Stimulated activated naive CD8-positive, alpha-beta T cell treated with anti-CD3 and anti-CD28 coated beads, Interleukin-15, amount 100 ng/mL, for 72 hours (primary cell): ENCODE data around the gene LCLAT1.

Experiments used
- ATAC-seq: fragments of 150-1000 bp; cut with Tn5 transposase; 2 replicates; pipeline ENCODE4 v1.10.0; 2021; ENCODE audit warnings: mild to moderate bottlenecking, moderate library complexity
- DNase-seq, 2 donors: peaks; one replicate each; pipeline ENCODE4 v3.0.0; 2021 to 2022
- H3K27ac Mint-ChIP-seq, 2 donors: one replicate each; pipeline ENCODE4 v1.8.0; 2022; ENCODE audit warnings: mild to moderate bottlenecking in 2 of 2, mixed read lengths in 2 of 2, moderate library complexity in 2 of 2
- H3K27me3 Mint-ChIP-seq: one replicate; pipeline ENCODE4 v1.8.0; 2022; ENCODE audit warnings: mixed read lengths
- H3K4me1 Mint-ChIP-seq: one replicate; pipeline ENCODE4 v1.8.0; 2022; ENCODE audit warnings: mild to moderate bottlenecking, mixed read lengths
- H3K4me3 Mint-ChIP-seq, 2 donors: one replicate each; pipeline ENCODE4 v1.8.0; 2022; ENCODE audit warnings: mild to moderate bottlenecking in 2 of 2, mixed read lengths in 2 of 2, moderate library complexity in 1 of 2
- H3K9me3 Mint-ChIP-seq, 2 donors: one replicate each; pipeline ENCODE4 v1.8.0; 2022; ENCODE audit warnings: mixed read lengths in 2 of 2

LCLAT1 gene

GRCh38 chr2:30447149-30448045 lies at the start of gene LCLAT1:
Gene LCLAT1, plus strand, starts transcription at chr2:30447246. Its CDS starts 78,345 bp downstream, at chr2:30525591.
- H3K4me1 Mint-ChIP-seq = peaks cover 69% of the 10 kb centered on the region
- H3K4me3 Mint-ChIP-seq = peak within 1 kb of the TSS; percentile 95 to 97
- DNase-seq = peak; percentile 82 to 89

GRCh38 chr2:30398084-30398873 lies 48.8 kb upstream of the LCLAT1 start:
- ATAC-seq (no peak), DNase-seq (no peak)
- Mint-ChIP-seq H3K4me3 (no peak overlapping the region), H3K4me1 (peaks cover 7% of the 10 kb centered on the region), H3K27ac (no peak overlapping the region), H3K27me3 (no peaks in the 10 kb centered on the region), H3K9me3 (peaks cover 0 to 4% of the 10 kb centered on the region in 2 donors)

More at GRCh38 chr2:30447149-30448045, at the start of gene LCLAT1:
- Mint-ChIP-seq H3K27ac (peak within 1 kb of the TSS; percentile 99), H3K9me3 (no peaks in the 10 kb centered on the region), H3K27me3 (no peaks in the 10 kb centered on the region)
- ATAC-seq = peak; percentile 90

- Mint-ChIP-seq H3K4me1 (peaks cover 10% of the 10 kb centered on the region), H3K4me3 (no peak overlapping the region), H3K27ac (no peak overlapping the region), H3K9me3 (peaks cover 0 to 4% of the 10 kb centered on the region in 2 donors), H3K27me3 (no peaks in the 10 kb centered on the region)
- no peak for ATAC-seq
- DNase-seq = no peak
Observed at GRCh38 chr2:30400151-30400954, 46.7 kb upstream of the LCLAT1 start.

GRCh38 chr2:30402441-30403182 lies 44.4 kb upstream of the LCLAT1 start:
- DNase-seq (no peak), ATAC-seq (no peak)
- Mint-ChIP-seq H3K9me3 (peaks cover 0 to 4% of the 10 kb centered on the region in 2 donors), H3K27ac (no peak overlapping the region), H3K4me1 (peaks cover 16% of the 10 kb centered on the region), H3K4me3 (no peak overlapping the region), H3K27me3 (no peaks in the 10 kb centered on the region)

GRCh38 chr2:30403592-30404312 lies 43.3 kb upstream of the LCLAT1 start:
- Mint-ChIP-seq H3K27ac (no peak overlapping the region), H3K9me3 (no peaks in the 10 kb centered on the region), H3K4me1 (peaks cover 27% of the 10 kb centered on the region), H3K27me3 (no peaks in the 10 kb centered on the region), H3K4me3 (no peak overlapping the region)
- DNase-seq (no peak), ATAC-seq (no peak)

GRCh38 chr2:30404319-30405259 lies 42.5 kb upstream of the LCLAT1 start:
- ATAC-seq (no peak), DNase-seq (no peak)
- H3K9me3 Mint-ChIP-seq = no peaks in the 10 kb centered on the region
- no peak overlapping the region for H3K27ac Mint-ChIP-seq
- no peaks in the 10 kb centered on the region for H3K27me3 Mint-ChIP-seq
- H3K4me1 Mint-ChIP-seq = peaks cover 35% of the 10 kb centered on the region
- no peak overlapping the region for H3K4me3 Mint-ChIP-seq

- H3K27ac Mint-ChIP-seq = no peak overlapping the region
- peaks cover 42% of the 10 kb centered on the region for H3K4me1 Mint-ChIP-seq
- H3K4me3 Mint-ChIP-seq = no peak overlapping the region
- no peak for DNase-seq
- H3K9me3 Mint-ChIP-seq = no peaks in the 10 kb centered on the region
- H3K27me3 Mint-ChIP-seq = no peaks in the 10 kb centered on the region
- no peak for ATAC-seq
Observed at GRCh38 chr2:30405260-30405605, 41.8 kb upstream of the LCLAT1 start.

GRCh38 chr2:30406853-30407252 lies 40.2 kb upstream of the LCLAT1 start:
- Mint-ChIP-seq H3K4me1 (peaks cover 48% of the 10 kb centered on the region), H3K4me3 (no peak overlapping the region), H3K9me3 (no peaks in the 10 kb centered on the region), H3K27ac (no peak overlapping the region), H3K27me3 (no peaks in the 10 kb centered on the region)
- DNase-seq = no peak
- ATAC-seq = no peak

GRCh38 chr2:30408961-30409387 lies 38.1 kb upstream of the LCLAT1 start:
- Mint-ChIP-seq H3K27ac (peak overlapping the region in 1 of 2 donors; percentile 90), H3K4me1 (peaks cover 41% of the 10 kb centered on the region), H3K4me3 (no peak overlapping the region), H3K9me3 (no peaks in the 10 kb centered on the region), H3K27me3 (no peaks in the 10 kb centered on the region)
- no peak for ATAC-seq
- DNase-seq = no peak

GRCh38 chr2:30410217-30410616 lies 36.8 kb upstream of the LCLAT1 start:
- H3K27ac Mint-ChIP-seq = peak overlapping the region in 1 of 2 donors; percentile 60
- no peak for DNase-seq
- no peaks in the 10 kb centered on the region for H3K9me3 Mint-ChIP-seq
- peaks cover 40% of the 10 kb centered on the region for H3K4me1 Mint-ChIP-seq
- peak overlapping the region in 1 of 2 donors; percentile 0 for H3K4me3 Mint-ChIP-seq
- no peaks in the 10 kb centered on the region for H3K27me3 Mint-ChIP-seq
- peak; percentile 73 for ATAC-seq

GRCh38 chr2:30412047-30412683 lies 34.9 kb upstream of the LCLAT1 start:
- no peaks in the 10 kb centered on the region for H3K9me3 Mint-ChIP-seq
- ATAC-seq = no peak
- peaks cover 32% of the 10 kb centered on the region for H3K4me1 Mint-ChIP-seq
- no peak for DNase-seq
- no peak overlapping the region for H3K27ac Mint-ChIP-seq
- H3K27me3 Mint-ChIP-seq = no peaks in the 10 kb centered on the region
- H3K4me3 Mint-ChIP-seq = no peak overlapping the region

- ATAC-seq = peak; percentile 21
- Mint-ChIP-seq H3K4me1 (peaks cover 29% of the 10 kb centered on the region), H3K9me3 (no peaks in the 10 kb centered on the region), H3K4me3 (no peak overlapping the region), H3K27ac (no peak overlapping the region), H3K27me3 (no peaks in the 10 kb centered on the region)
- no peak for DNase-seq
Observed at GRCh38 chr2:30412684-30413570, 34.1 kb upstream of the LCLAT1 start.
